Natural killer cell (primary cell): Measurements from ENCODE around the gene PRXL2B. TPM values are rescaled to one million over a fixed set of nuclear protein-coding genes. Genes with fewer than 3 reads are reported as not detected.
A peak's percentile ranks its signal among the peaks of the same experiment; 100 is the strongest.

ENCODE experiments used
- ATAC-seq, 3 donors: fragments of 150-1000 bp in 2 of 3; fragments of 200-7000 bp in 1 of 3; cut with Tn5 transposase; 1 replicate in 1 of 3; 2 replicates in 2 of 3; pipeline ENCODE4 v1.10.0; 2021; ENCODE audit warnings: mild to moderate bottlenecking in 2 of 3, moderate library complexity in 2 of 3
- DNase-seq, 2 donors: peaks; one replicate each; pipeline versions ENCODE4 v3.0.0 to v3.0.0-alpha.2; 2013 to 2021; ENCODE audit warnings: mixed read lengths in 1 of 2
- H3K27ac ChIP-seq: one replicate; pipeline ENCODE4 v1.5.1; 2013; ENCODE audit warnings: mild to moderate bottlenecking, low read length
- H3K27me3 ChIP-seq: one replicate; pipeline ENCODE4 v1.6.1; 2013; ENCODE audit warnings: low read length; ENCODE audit not compliant: control insufficient read depth, insufficient read depth
- H3K36me3 ChIP-seq: one replicate; pipeline ENCODE4 v1.6.1; 2013; ENCODE audit warnings: low read length; ENCODE audit not compliant: control insufficient read depth, insufficient read depth
- H3K4me1 ChIP-seq: one replicate; pipeline ENCODE4 v1.6.1; 2013; ENCODE audit warnings: low read length; ENCODE audit not compliant: control insufficient read depth, insufficient read depth
- H3K4me3 ChIP-seq: one replicate; pipeline ENCODE4 v1.5.1; 2013; ENCODE audit warnings: low read length
- H3K9me3 ChIP-seq: one replicate; pipeline ENCODE4 v1.6.1; 2013; ENCODE audit warnings: low read length; ENCODE audit not compliant: control insufficient read depth, insufficient read depth
- H3K27ac Mint-ChIP-seq, 2 donors: one replicate each; pipeline ENCODE4 v1.8.0; 2022; ENCODE audit warnings: mild to moderate bottlenecking in 2 of 2, mixed read lengths in 2 of 2, moderate library complexity in 1 of 2
- H3K27me3 Mint-ChIP-seq, 2 donors: one replicate each; pipeline ENCODE4 v1.8.0; 2022; ENCODE audit warnings: low read depth in 2 of 2, mixed read lengths in 2 of 2
- H3K36me3 Mint-ChIP-seq: one replicate; pipeline ENCODE4 v1.8.0; 2022; ENCODE audit warnings: mixed read lengths
- H3K4me1 Mint-ChIP-seq, 2 donors: one replicate each; pipeline ENCODE4 v1.8.0; 2022; ENCODE audit warnings: mixed read lengths in 2 of 2
- H3K4me3 Mint-ChIP-seq: one replicate; pipeline ENCODE4 v1.8.0; 2022; ENCODE audit warnings: mild to moderate bottlenecking, moderate library complexity, mixed read lengths
- H3K9me3 Mint-ChIP-seq, 2 donors: one replicate each; pipeline ENCODE4 v1.8.0; 2022; ENCODE audit warnings: mixed read lengths in 2 of 2
- WGBS: methylation state at CpG from one replicate; pipeline ENCODE4 v1.1.7; 2013; ENCODE audit warnings: missing lambda C conversion rate; ENCODE audit not compliant: insufficient coverage; 5-methylcytosine and 5-hydroxymethylcytosine counted together
- intact Hi-C: fragments of 100-400 bp; cut with micrococcal nuclease; formaldehyde crosslinking; loops from one replicate; pipeline ENCODE4 v1.14.2; 2022
- total RNA-seq, 4 donors: library from RNA; stranded (reverse); fragments of 120-200 nt in 1 of 4; gene quantifications; one replicate each; pipeline versions ENCODE4 v1.2.3 to v1.2.4, GENCODE V29; 2013 to 2022
- TF ChIP-seq, protein P1 (sequence below): fragments of 200-600 bp; IDR thresholded peaks from one replicate; pipeline ENCODE4 v1.8.0; 2022; ENCODE audit warnings: antibody characterized with exemption

The PRXL2B gene
- total RNA-seq, 3 donors from 2014 or later (not counting 1 experiment from before 2014, with no cell fraction given) = 11.3 to 15.1 (median 11.6) TPM

DNA sequence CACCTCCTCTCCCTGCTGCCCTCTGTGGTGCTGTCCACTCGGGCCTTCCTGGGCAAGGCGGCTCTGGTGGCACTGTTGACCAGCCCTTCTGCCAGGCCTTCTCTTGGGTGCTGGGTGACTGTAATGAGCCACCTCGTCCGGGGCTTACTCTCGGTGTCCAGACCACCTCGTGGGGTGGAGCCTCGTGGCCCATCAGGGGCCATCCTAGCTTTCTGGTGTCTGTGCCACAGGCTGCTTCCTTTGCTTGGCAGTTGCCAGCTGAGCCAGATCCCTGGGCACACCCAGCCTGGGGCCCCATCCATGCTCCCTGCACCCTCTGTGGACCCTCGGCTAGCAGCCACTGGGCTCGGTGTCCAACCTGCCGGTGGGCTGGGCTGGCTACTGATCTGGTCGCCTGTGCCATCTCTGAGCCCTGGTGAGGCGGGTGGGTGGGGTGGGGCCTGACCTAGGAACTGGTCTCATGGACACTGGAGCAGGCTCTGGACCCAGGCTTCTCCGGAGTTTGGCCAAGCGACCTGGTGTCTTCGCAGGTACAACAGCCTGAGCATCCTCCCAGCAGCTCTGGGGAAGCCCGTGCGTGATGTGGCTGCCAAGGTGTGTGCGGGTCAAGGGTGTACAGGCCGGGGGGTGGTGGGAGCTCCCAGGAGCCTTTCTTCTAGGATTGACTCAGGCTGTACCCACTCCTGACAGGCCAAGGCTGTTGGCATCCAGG is 1.4 kb downstream of the PRXL2B start:
- TF ChIP-seq, protein P1, sequence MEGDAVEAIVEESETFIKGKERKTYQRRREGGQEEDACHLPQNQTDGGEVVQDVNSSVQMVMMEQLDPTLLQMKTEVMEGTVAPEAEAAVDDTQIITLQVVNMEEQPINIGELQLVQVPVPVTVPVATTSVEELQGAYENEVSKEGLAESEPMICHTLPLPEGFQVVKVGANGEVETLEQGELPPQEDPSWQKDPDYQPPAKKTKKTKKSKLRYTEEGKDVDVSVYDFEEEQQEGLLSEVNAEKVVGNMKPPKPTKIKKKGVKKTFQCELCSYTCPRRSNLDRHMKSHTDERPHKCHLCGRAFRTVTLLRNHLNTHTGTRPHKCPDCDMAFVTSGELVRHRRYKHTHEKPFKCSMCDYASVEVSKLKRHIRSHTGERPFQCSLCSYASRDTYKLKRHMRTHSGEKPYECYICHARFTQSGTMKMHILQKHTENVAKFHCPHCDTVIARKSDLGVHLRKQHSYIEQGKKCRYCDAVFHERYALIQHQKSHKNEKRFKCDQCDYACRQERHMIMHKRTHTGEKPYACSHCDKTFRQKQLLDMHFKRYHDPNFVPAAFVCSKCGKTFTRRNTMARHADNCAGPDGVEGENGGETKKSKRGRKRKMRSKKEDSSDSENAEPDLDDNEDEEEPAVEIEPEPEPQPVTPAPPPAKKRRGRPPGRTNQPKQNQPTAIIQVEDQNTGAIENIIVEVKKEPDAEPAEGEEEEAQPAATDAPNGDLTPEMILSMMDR = no peak
- WGBS = 91% methylated on average over 19 of the region's 19 CpGs
- Mint-ChIP-seq H3K4me1 (peaks cover 6 to 29% of the 10 kb centered on the region in 2 donors), H3K36me3 (no peaks in the 10 kb centered on the region), H3K27me3 (no peaks in the 10 kb centered on the region), H3K27ac (peak overlapping the region in 1 of 2 donors; percentile 95), H3K9me3 (no peaks in the 10 kb centered on the region), H3K4me3 (peak overlapping the region; percentile 47)
- peaks cover 36% of the 10 kb centered on the region for H3K4me1 ChIP-seq
- intact Hi-C loops = loop anchor here (5.0 kb wide), 1 partner anchor 61 kb away; the partner anchor contains the start of gene PANK4
- no peaks in the 10 kb centered on the region for H3K27me3 ChIP-seq
- no peak for ATAC-seq
- peaks cover 6% of the 10 kb centered on the region for H3K36me3 ChIP-seq
- no peak overlapping the region for H3K4me3 ChIP-seq
- H3K27ac ChIP-seq = no peak overlapping the region
- no peak for DNase-seq
- H3K9me3 ChIP-seq = no peaks in the 10 kb centered on the region

DNA sequence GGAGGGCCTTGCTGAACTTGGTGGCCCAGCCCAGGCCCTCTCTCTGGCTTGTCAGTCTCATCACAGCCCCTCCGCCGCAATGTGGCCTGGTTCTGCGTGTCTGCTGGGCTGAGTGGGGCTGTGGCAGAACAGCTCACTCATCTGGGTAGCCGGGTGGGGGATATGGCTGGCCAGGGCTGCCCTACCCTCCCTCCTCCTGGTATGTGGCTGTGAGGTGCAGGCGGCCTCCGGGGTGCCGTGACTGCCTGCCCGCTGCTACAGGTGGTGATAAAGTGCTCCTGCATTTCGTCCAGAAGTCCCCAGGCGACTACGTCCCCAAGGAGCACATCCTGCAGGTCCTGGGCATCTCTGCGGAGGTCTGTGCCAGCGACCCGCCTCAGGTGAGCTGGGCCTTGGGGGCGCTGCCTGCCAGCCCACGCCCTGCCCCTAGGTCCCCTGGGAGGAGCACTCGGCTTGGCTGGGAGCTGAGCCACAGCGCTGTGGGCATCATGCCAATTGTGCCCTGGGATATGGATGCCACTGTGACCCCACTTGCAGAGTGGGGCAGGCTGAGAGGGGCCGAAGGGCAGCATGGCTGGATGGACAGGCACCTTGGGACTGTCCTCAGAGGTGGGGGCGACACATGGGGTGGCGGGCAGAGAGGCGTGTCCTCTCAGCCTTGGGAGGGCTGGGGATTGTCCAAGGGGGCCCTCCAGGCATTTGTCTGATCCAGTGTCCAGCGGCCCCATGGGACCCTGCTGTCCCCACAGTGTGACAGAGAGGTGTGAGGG is 2.3 kb downstream of the PRXL2B start:
- H3K4me3 ChIP-seq = no peak overlapping the region
- ATAC-seq (no peak), DNase-seq (no peak)
- H3K36me3 ChIP-seq = peaks cover 6% of the 10 kb centered on the region
- H3K27me3 ChIP-seq = no peaks in the 10 kb centered on the region
- H3K4me1 ChIP-seq = peaks cover 30% of the 10 kb centered on the region
- 92% methylated on average over 23 of the region's 23 CpGs for WGBS
- no peaks in the 10 kb centered on the region for H3K27me3 Mint-ChIP-seq
- intact Hi-C loops = loop anchor here (5.0 kb wide), 1 partner anchor 62 kb away; the partner anchor contains the start of gene PANK4
- H3K27ac ChIP-seq = no peak overlapping the region
- H3K4me3 Mint-ChIP-seq = no peak overlapping the region
- no peak overlapping the region for H3K27ac Mint-ChIP-seq
- H3K9me3 ChIP-seq = no peaks in the 10 kb centered on the region
- H3K36me3 Mint-ChIP-seq = no peaks in the 10 kb centered on the region
- TF ChIP-seq, protein P1 = no peak
- H3K4me1 Mint-ChIP-seq = peaks cover 6 to 29% of the 10 kb centered on the region in 2 donors
- no peaks in the 10 kb centered on the region for H3K9me3 Mint-ChIP-seq

DNA sequence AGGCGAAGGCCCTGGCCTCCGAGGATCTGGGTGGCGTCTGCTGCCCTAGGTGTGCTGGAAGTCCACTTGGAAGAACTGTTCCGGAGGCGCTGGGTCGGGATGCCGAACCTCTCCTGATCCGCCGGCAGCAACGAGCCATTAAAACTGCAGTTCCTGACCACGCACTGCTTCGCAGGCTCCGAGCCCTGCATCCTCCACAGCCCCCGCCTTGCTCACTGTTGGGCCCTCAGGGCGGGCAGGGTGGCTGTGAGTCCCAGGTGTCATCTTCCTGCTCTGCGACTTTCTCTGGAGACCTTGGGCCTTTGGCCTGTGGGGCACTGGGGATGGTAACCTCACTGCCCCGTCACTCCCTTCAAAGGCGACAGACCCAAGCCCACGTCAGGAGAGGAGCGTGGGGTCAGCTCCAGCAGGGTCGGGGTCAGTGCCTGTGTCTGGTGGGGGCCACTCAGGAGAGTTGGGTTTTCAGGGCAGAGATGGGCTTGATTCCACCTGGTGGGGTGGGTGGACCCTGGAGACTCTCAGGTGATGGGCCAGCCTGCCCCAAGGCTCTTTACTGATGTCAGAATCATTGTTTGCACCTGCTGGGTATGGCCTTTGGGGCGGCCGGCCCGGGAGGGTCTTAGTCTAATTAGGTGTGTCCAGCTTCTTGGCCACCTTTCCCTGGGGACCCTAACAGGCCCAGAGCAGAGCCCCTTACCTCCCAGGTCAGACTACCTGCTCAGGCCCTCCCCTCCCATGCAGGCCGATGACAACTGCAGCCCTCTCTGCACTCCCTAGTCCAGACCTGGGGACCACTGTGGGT is 3.1 kb downstream of the PRXL2B start:
- H3K27me3 Mint-ChIP-seq = no peaks in the 10 kb centered on the region
- intact Hi-C loops = loop anchor here (5.0 kb wide), 1 partner anchor 62 kb away; the partner anchor contains the start of gene PANK4
- no peaks in the 10 kb centered on the region for H3K27me3 ChIP-seq

More for the DNA sequence above, 3.1 kb downstream of the PRXL2B start:
- Mint-ChIP-seq H3K27ac (no peak overlapping the region), H3K4me3 (peak overlapping the region; percentile 42), H3K36me3 (no peaks in the 10 kb centered on the region), H3K4me1 (peaks cover 6 to 25% of the 10 kb centered on the region in 2 donors), H3K9me3 (no peaks in the 10 kb centered on the region)
- H3K4me1 ChIP-seq = peaks cover 24% of the 10 kb centered on the region
- no peak overlapping the region for H3K27ac ChIP-seq
- H3K9me3 ChIP-seq = no peaks in the 10 kb centered on the region
- TF ChIP-seq, protein P1 = no peak
- no peak for ATAC-seq
- peaks cover 6% of the 10 kb centered on the region for H3K36me3 ChIP-seq
- WGBS = 97% methylated on average over 25 of the region's 25 CpGs
- no peak overlapping the region for H3K4me3 ChIP-seq
- DNase-seq = no peak
